Hematopoietic multipotent progenitor cell treated with erythropoietin and hydrocortisone succinate and interleukin-3 and kit ligand, for 17 days (in vitro differentiated cells): ENCODE results near the gene PDGFD.

Source experiments
- DNase-seq: peaks from one replicate; pipeline ENCODE4 v3.0.0-alpha.2; 2015; ENCODE audit warnings: low spot score

Gene PDGFD

DNA sequence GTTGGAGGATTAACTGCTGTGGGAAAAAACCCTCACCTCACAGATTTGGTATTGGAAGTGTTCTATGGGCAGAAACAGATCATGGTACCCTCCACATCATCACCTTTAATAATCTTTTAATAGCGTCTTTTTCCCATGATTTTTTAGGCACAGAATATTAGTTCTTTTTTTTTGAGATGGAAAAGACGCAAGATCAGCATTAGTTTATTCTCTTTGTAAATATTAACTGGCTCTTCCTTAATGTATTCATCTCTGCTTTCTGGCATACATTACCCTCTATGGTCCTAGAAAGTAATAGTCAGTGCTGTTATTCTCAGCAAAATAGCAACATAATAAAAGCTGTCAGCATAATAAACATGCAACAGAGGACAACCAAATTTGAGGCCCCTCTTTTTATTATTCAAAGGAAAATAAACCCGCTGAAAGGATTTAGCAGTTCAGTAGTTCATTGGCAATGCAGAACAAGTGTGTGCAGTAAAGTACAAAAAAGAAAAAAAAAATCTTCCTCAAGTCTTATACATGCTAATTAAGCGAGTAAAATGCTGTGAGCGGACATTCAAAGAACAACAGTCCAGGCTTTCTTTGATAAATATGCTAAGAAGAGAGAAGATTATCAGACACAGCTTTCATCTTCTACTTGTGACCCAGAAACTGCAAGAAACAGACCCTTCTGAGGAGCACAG is 165.0 kb downstream of the PDGFD start:
- DNase-seq: no peak

DNA sequence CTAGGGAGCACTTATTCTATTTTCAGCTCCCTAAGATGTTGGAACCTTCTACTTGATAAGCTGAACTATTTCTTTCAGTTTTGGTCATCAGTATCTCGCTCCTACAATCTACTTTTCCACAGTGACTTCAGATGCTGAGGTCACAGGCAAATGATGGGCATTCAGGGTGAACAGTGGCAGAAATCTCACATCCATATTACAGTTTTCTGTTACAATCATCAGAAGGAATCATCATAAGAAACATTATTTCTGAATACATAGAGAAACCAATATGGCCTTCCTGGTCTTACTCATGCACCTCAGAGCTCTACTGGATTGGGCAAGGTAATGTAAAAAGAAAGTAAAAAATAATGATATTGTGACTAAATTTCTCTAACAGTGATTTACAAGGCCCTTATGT is 166.9 kb downstream of the PDGFD start:
- DNase-seq: no peak

- no peak for DNase-seq
These were observed 168.1 kb downstream of the PDGFD start for GRCh38 chr11:103995896-103996295.

- DNase-seq: no peak
These were observed 169.4 kb downstream of the PDGFD start for GRCh38 chr11:103994518-103994917.

- no peak for DNase-seq
These were observed 169.9 kb downstream of the PDGFD start for GRCh38 chr11:103994094-103994493.

GRCh38 chr11:103993507-103993906 is 170.4 kb downstream of the PDGFD start:
- no peak for DNase-seq

DNA sequence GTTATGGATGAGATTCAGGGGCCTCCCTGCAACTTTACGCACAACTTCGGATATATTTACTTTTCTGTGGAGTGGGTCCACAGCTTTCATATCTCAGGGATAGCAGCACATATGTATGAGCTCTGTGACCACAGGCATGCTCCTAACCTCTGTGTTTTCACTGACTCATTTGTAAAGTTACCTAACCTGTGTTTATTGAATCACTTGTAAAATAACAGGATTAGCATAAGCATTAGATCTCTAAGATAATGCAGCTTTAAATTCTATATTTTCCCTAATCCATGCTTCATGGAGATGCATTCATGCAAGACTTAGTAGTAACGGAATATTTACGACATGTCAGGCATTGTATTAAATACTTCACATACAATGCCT is 175.4 kb downstream of the PDGFD start:
- no peak for DNase-seq

DNA sequence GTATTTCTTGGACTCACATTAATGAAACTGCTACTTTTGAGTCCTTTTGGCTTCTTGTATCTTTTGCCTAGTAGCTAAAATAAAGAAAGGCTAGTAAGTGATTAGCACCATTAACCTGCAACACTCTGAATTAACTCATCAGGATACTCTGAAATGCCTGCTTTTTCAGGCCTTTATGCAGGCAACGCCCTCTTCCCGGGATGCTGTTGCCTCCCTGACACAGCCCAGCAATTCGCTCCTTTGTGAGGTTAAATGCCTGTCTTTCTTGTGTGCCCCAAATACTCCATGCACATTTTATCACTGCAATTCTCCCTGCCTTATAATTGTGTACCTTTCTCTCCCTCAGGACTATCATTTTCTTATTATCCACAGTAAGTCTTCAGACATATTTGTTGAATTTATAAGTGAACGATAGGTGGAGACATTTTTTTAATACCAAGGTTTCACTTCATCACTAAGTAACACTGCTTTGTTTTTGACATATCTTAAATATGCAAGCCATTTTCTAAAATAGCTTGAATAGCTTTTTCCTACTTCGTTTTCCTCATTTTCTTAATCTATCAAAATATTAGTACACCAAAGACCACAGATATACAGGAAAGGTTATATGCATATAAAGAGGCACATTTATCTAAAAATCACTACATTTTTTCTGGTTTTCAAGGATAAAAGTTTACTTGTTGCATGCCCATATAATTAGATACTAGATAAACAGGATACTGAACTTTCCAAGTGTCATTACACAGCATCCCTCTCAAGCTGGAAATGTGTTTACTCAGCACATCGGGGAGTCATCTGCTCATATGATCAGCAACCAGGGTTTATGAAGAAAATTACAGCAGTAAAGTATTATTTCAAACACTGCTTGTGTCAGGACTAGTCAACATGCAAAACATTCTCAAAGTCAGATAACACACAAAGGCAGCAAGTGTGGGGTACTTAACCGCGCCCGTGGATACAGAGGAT is 176.0 kb downstream of the PDGFD start:
- DNase-seq: no peak

- DNase-seq: no peak
These were observed 178.9 kb downstream of the PDGFD start for GRCh38 chr11:103985041-103985440.

DNA sequence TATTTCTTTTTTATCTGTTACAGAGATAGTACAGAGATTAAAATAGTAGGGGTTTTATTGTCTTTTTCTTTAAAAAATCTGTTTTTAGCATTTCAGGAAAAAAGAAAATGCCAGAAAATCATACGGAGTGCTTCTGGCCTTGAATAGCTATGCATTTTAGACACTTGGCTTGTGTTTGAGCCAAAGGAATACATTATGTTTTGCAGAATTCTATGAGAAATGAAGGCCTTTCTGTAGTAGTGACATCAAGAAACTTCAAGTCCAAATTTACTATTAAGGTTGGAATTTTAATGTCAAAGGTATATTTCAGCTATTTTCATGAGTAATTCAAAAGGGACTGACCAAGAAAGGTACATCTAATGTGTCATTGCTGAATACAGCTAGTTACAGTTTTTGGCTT is 183.8 kb downstream of the PDGFD start:
- no peak for DNase-seq

DNA sequence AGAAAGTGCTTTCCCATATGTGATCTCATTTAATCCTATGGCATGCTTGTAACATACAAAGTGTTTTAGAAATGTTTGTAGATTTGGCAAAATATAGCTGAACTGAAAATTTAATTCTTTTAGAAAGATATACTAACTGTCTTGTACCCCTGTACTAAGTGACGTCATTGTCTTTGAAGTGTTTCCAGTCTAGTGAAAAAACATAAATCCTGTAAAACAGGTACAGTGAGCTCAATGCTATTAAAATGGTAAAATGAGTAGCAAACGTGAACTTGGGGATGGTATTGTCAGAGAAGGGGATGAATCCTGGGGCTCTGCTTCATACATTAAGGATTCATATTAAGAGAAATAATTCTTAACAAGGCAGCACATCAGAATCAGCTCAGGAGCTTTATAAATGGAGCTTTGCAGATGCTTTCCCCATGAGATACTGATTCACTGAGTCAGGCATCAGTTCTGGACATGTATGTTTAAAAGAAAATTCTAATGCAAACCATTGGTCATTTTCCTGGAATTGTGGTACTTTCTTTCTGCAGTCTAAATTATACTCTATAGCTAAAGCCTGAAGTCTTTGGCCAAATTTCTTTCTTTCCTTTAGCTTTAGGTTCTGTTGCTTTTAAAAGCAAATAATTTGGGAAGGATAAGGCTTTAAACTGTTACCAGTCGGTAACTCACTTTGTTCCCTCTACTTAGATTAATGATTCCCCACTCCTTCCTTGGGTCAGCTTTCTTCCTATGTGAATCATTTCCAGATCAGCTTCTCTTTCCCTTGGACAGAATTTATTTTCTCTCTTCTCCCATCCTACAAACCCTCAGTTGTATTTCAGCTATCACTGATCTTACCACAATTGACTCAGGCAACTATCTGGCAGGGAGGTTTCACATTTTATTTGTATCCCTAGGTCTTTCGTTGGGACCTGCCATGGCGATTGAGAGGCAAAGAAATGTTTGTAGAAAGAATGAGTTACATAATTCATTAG is 185.0 kb downstream of the PDGFD start:
- no peak for DNase-seq

GRCh38 chr11:103972013-103972412 is 191.9 kb downstream of the PDGFD start:
- DNase-seq: no peak

DNA sequence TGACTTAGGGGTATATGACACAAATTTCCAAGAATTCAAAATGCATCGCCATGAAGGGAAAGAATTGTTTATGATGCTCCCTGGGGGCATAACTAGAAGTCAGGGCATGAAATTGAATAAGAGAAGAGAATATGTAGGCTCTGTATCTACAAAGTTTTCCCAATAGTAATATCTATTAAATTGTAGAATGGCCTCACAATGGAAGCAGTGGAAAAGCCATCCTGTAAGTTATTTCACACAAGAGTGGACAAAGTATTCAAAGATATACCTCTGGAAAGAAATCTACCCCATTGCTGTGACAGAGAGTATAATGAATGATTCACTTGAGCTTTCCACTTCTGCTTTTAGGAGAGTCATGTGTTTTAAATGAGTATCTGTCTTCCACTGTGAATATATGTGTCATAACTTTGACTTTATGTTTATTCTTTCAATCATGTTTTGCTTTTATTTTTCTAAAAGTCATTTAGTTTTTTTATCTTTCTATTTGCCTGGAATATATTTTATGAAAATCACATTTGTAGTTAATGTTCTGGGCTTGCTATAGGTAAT is 193.2 kb downstream of the PDGFD start:
- no peak for DNase-seq

- no peak for DNase-seq
These were observed 195.3 kb downstream of the PDGFD start for GRCh38 chr11:103968685-103969084.

GRCh38 chr11:103967985-103968384 is 196.0 kb downstream of the PDGFD start:
- no peak for DNase-seq

GRCh38 chr11:103964390-103964789 is 199.6 kb downstream of the PDGFD start:
- DNase-seq: no peak

DNA sequence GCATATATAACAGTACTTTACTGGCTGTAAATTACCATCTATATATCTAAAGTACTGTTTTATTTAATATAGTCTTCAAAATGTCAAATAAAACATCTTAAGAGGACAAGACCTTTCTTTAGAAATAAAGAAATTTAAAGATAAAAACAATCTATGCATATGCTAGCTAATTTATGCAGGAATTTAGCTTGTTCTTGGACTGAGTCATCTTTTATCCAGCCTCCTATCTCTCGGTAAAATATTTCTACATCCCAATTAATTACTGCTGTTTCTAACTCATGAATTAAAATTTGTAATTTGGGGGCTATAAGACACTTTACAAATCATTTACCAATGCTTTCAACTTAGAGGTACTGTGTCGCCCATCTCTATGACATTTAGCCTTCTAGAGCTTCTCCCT is 200.3 kb downstream of the PDGFD start:
- no peak for DNase-seq

DNA sequence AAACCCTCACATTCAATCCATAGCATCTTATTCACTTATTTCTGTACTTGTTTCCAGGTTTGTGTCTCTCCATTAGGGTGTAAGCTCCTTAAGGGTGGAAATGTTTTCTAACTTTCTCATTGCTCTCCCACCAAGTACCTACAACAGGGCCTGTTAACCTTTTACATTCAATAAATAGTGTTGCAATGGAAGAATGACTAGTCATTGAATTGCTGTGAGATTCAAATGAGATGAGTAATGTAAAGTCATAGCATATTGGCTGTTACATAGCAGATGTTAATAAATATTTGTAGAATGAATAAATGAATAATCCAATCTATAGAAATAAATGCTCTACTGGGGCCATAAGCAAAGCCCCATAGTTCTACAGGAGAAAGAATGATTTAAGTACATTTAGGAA is 202.9 kb downstream of the PDGFD start:
- DNase-seq: no peak

GRCh38 chr11:103960108-103960507 is 203.8 kb downstream of the PDGFD start:
- DNase-seq: no peak

GRCh38 chr11:103959279-103959942 is 204.5 kb downstream of the PDGFD start:
- no peak for DNase-seq

- DNase-seq: no peak
These were observed 205.3 kb downstream of the PDGFD start for GRCh38 chr11:103958475-103959215.
